Transverse colon (tissue), 4 donors: ENCODE data around the gene RGS6. TPM values are rescaled to one million over a fixed set of nuclear protein-coding genes. Genes with fewer than 3 reads are reported as not detected.

Experiments
- DNase-seq: peaks from one replicate; pipeline ENCODE4 v3.0.0-alpha.2; 2019
- H3K27ac ChIP-seq, 4 donors: fragments of 200-600 bp; sonication (generic); 2 replicates each; pipeline ENCODE4 v1.5.1; 2016 to 2018; ENCODE audit warnings: inconsistent platforms in 4 of 4
- H3K27me3 ChIP-seq: fragments of 200-600 bp; sonication (generic); 2 replicates; pipeline ENCODE4 v1.5.1; 2017; ENCODE audit warnings: inconsistent platforms
- H3K36me3 ChIP-seq, 4 donors: fragments of 200-600 bp; sonication (generic); 2 replicates each; pipeline ENCODE4 v1.5.1; 2017 to 2019; ENCODE audit warnings: inconsistent platforms in 4 of 4
- H3K4me1 ChIP-seq, 4 donors: fragments of 200-600 bp; sonication (generic); 2 replicates each; pipeline ENCODE4 v1.5.1; 2017 to 2020; ENCODE audit warnings: inconsistent platforms in 4 of 4
- H3K4me3 ChIP-seq, 4 donors: fragments of 200-600 bp; sonication (generic); 1 replicate in 1 of 4; 2 replicates in 3 of 4; pipeline versions ENCODE4 v1.5.1 to v1.6.1; 2017 to 2019; ENCODE audit warnings: inconsistent platforms in 4 of 4
- H3K9me3 ChIP-seq, 2 donors: fragments of 200-600 bp; sonication (generic); 2 replicates each; pipeline ENCODE4 v1.5.1; 2017 to 2019; ENCODE audit warnings: inconsistent platforms in 2 of 2
- EP300 ChIP-seq: sonication (generic); formaldehyde crosslinking; IDR thresholded peaks from one replicate; pipeline ENCODE4 v1.6.1; 2017; ENCODE audit warnings: antibody characterized with exemption, low read depth
- POLR2A ChIP-seq: fragments of 450-650 bp; IDR thresholded peaks from one replicate; pipeline ENCODE4 v1.6.1; 2016; ENCODE audit warnings: antibody characterized with exemption, mild to moderate bottlenecking, moderate library complexity
- POLR2AphosphoS5 ChIP-seq, 3 donors: sonication (generic); formaldehyde crosslinking; IDR thresholded peaks; one replicate each; pipeline ENCODE4 v1.6.1; 2016; ENCODE audit warnings: antibody characterized with exemption in 3 of 3
- WGBS, 2 donors: methylation state at CpG; one replicate each; pipeline ENCODE4 v1.1.5; 2018; ENCODE audit warnings: low coverage in 1 of 2; 5-methylcytosine and 5-hydroxymethylcytosine counted together
- in situ Hi-C, 4 donors: fragments of 200-750 bp; cut with MboI; loops; one replicate each; pipeline versions ENCODE4 v1.15.0 to v1.15.1; 2017; ENCODE audit warnings: low sequenced_read_pairs in 3 of 4, low pct_ligation_motif_present in 1 of 4, low pct_unique_long_range_greater_than_20kb in 1 of 4
- intact Hi-C: fragments of 100-400 bp; cut with DNase I; formaldehyde crosslinking; loops from one replicate; pipeline ENCODE4 v1.15.1; 2023; ENCODE audit warnings: low total_unique reads
- total RNA-seq, 4 donors: library from RNA; depleted of rRNA; stranded (reverse); fragments of >200 nt; gene quantifications; one replicate each; pipeline ENCODE4 v1.1.0, GENCODE V29; 2016
- TF ChIP-seq, protein P1 (sequence below), 5 experiments: fragments of 200-600 bp in 3 of 5; fragments of 450-650 bp in 2 of 5; sonication (generic) in 3 of 5; IDR thresholded peaks; 1 replicate in 2 of 5; 2 replicates in 3 of 5; pipeline ENCODE4 v1.5.1; 2016 to 2017; ENCODE audit warnings: antibody characterized with exemption in 5 of 5, inconsistent platforms in 3 of 5, mild to moderate bottlenecking in 2 of 5, moderate library complexity in 1 of 5

The RGS6 gene
- total RNA-seq, 4 donors from 2014 or later: 0.41 to 0.48 TPM; not detected in 2

- 67 to 81% methylated on average over 1 of the region's 1 CpG for WGBS, 2 donors
- Histone ChIP-seq H3K4me3 (no peak overlapping the region), H3K36me3 (no peaks in the 10 kb centered on the region), H3K4me1 (no peaks in the 10 kb centered on the region), H3K27me3 (no peaks in the 10 kb centered on the region), H3K27ac (no peak overlapping the region), H3K9me3 (no peaks in the 10 kb centered on the region)
- DNase-seq: no peak
- intact Hi-C loops (no loop called here), in situ Hi-C loops (no loop called here)
- no peak for TF ChIP-seq EP300
These were observed 284.9 kb downstream of the RGS6 start for GRCh38 chr14:72217135-72217534.

GRCh38 chr14:72222046-72222445 is 289.8 kb downstream of the RGS6 start:
- Histone ChIP-seq H3K36me3 (no peaks in the 10 kb centered on the region), H3K9me3 (no peaks in the 10 kb centered on the region), H3K4me3 (no peak overlapping the region), H3K27me3 (no peaks in the 10 kb centered on the region), H3K4me1 (no peaks in the 10 kb centered on the region), H3K27ac (no peak overlapping the region)
- WGBS, 2 donors: 78% methylated on average over 1 of the region's 1 CpG; no CpG with 5 or more reads in 1 of the 2 donors
- in situ Hi-C loops (no loop called here), intact Hi-C loops (no loop called here)
- TF ChIP-seq EP300 (no peak), POLR2AphosphoS5 (IDR thresholded peaks at IDR 0.05) (no peak), POLR2A (no peak)
- TF ChIP-seq, protein P1, sequence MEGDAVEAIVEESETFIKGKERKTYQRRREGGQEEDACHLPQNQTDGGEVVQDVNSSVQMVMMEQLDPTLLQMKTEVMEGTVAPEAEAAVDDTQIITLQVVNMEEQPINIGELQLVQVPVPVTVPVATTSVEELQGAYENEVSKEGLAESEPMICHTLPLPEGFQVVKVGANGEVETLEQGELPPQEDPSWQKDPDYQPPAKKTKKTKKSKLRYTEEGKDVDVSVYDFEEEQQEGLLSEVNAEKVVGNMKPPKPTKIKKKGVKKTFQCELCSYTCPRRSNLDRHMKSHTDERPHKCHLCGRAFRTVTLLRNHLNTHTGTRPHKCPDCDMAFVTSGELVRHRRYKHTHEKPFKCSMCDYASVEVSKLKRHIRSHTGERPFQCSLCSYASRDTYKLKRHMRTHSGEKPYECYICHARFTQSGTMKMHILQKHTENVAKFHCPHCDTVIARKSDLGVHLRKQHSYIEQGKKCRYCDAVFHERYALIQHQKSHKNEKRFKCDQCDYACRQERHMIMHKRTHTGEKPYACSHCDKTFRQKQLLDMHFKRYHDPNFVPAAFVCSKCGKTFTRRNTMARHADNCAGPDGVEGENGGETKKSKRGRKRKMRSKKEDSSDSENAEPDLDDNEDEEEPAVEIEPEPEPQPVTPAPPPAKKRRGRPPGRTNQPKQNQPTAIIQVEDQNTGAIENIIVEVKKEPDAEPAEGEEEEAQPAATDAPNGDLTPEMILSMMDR (IDR thresholded peaks at IDR 0.05): no peak
- no peak for DNase-seq

DNA sequence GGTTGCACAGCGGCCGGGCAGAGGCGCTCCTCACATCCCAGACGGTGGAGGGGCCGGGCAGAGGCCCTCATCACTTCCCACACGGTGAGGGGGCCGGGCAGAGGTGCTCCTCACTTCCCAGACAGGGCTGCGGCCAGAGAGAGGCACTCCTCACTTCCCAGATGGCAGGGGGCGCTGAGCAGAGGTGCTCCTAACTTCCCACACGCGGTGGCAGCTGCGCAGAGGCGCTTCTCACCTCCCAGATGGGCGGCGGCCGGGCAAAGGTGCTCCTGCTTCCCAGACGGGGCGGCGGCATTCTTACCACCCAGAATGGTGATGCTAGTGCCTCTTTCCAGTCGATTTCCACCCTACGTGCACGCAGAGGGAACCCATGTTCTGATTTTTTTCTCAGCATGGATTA is 304.4 kb downstream of the RGS6 start:
- H3K4me3 ChIP-seq: no peak overlapping the region
- intact Hi-C loops (no loop called here), in situ Hi-C loops (no loop called here)
- no peak for DNase-seq
- no peak overlapping the region for H3K27ac ChIP-seq
- no peaks in the 10 kb centered on the region for H3K4me1 ChIP-seq
- 74 to 81% methylated on average over 7 to 19 of the region's 22 CpGs for WGBS, 2 donors
- TF ChIP-seq POLR2AphosphoS5 (IDR thresholded peaks at IDR 0.05): no peak
- no peaks in the 10 kb centered on the region for H3K27me3 ChIP-seq
- no peaks in the 10 kb centered on the region for H3K9me3 ChIP-seq
- H3K36me3 ChIP-seq: no peaks in the 10 kb centered on the region

DNA sequence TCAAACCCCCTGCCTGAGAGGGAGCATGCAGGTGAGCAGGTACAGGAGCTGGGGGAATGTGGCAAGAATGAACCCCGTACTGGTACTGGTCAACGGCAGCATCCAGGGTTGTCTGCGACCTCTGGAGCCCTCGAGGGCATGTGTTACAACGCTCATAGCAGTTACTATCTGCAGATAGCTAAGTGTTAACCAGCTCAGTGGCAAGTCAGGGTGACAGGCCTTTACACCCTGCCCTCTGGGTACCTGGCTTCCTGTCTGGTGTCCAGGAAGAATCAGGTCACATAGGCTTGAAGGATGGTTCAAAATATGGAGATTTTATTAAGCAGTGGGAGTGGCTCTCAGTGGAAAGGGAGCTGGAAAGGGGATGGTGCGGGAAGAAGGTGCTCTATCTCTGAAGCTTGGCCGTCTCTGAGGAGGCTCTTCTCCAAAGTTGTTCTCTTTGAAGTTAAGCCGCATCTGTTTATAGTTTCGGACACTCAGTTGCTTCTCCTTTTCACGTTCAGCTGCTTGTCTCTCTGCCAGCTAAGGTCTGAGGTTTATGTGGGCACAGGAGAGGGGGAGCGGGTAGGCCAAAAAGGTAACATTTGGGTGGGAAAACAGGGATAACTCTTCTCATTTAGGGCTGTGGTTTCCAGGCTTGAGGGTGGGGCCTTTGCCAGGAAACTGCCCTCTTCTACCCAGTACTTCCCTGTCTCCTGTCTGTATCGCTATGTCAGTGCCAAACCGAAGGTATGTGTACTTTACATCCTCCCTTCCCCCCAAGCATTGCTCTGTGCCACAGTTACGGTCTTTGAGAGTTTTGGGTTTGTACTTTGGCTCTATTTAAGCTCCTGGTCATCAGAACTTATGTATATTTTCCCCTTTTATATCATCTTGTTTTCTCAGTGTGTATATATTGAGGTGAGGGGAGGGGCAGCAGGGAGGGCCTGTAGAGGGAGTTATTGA is 305.8 kb downstream of the RGS6 start:
- no peak overlapping the region for H3K27ac ChIP-seq
- H3K4me3 ChIP-seq: no peak overlapping the region
- intact Hi-C loops (no loop called here), in situ Hi-C loops (no loop called here)
- no peaks in the 10 kb centered on the region for H3K27me3 ChIP-seq
- WGBS, 2 donors: 63 to 74% methylated on average over 2 to 14 of the region's 14 CpGs
- no peaks in the 10 kb centered on the region for H3K36me3 ChIP-seq
- H3K9me3 ChIP-seq: no peaks in the 10 kb centered on the region
- no peak for DNase-seq
- H3K4me1 ChIP-seq: no peaks in the 10 kb centered on the region
- TF ChIP-seq POLR2A (no peak), EP300 (no peak), POLR2AphosphoS5 (IDR thresholded peaks at IDR 0.05) (no peak)
- TF ChIP-seq, protein P1 (IDR thresholded peaks at IDR 0.05): no peak

- TF ChIP-seq POLR2AphosphoS5 (IDR thresholded peaks at IDR 0.05): no peak
- TF ChIP-seq POLR2A: no peak
- no peak for TF ChIP-seq EP300
- TF ChIP-seq, protein P1 (IDR thresholded peaks at IDR 0.05): no peak
- DNase-seq: no peak
- H3K36me3 ChIP-seq: no peaks in the 10 kb centered on the region
- intact Hi-C loops: no loop called here
- H3K27ac ChIP-seq: no peak overlapping the region
- no peaks in the 10 kb centered on the region for H3K9me3 ChIP-seq
- no peaks in the 10 kb centered on the region for H3K4me1 ChIP-seq
- H3K27me3 ChIP-seq: no peaks in the 10 kb centered on the region
- H3K4me3 ChIP-seq: no peak overlapping the region
- WGBS, 2 donors: 43 to 51% methylated on average over 5 of the region's 5 CpGs
- in situ Hi-C loops: no loop called here
These were observed 311.4 kb downstream of the RGS6 start for GRCh38 chr14:72243309-72244293.
